Heart left ventricle (tissue), 13 donors: ENCODE measurements around the gene KIF13A.

Experiments used
- CTCF ChIP-seq, 12 donors: fragments of 200-600 bp; sonication (generic) in 4 of 12; IDR thresholded peaks; one replicate each; pipeline versions ENCODE4 v1.5.0 to v1.8.0; 2018 to 2022; ENCODE audit warnings: antibody characterized with exemption in 12 of 12, mild to moderate bottlenecking in 5 of 12
- POLR2A ChIP-seq, 2 donors: fragments of 450-650 bp; IDR thresholded peaks; one replicate each; pipeline ENCODE4 v1.6.1; 2017; ENCODE audit warnings: antibody characterized with exemption in 2 of 2, mild to moderate bottlenecking in 2 of 2, moderate library complexity in 2 of 2
- donor health status: ischemic (EF 13 %, LVEDD 7.1; RV severe dilation, severe dysfunction).
- donor health status: DM: no; HTN: yes; CAD: no.
- donor health status: DM: no; HTN: no; CAD: no.
- donor health status: ischemic (EF 25% LVEDD 6.9; RV normal size, moderate dysfunction).
- donor health status: ischemic (EF 25% LVEDD 5.7; RV mildly dilated, moderate dysfunction).
- donor health status: ischemic (EF 35%, LVEDD 5.7; RV mildly dilated, moderate dysfunction).
- donor health status: nonischemic (EF 11% LVEDD 7.7; RV severe dilation, severe dysfunction).
- donor health status: DM: yes; HTN: yes; CAD: no.
- donor health status: PGD.
- donor health status: ischemic (EF 29% LVEDD 5.4; RV normal size, mild dysfunction).
- donor health status: nonischemic (EF 23%, LVEDD 6.1; RV moderate dilation, normal function).

GRCh38 chr6:17957086-17957485 lies 30.3 kb downstream of the KIF13A start:
- TF ChIP-seq POLR2A (IDR thresholded peaks at IDR 0.05) (no peak), CTCF (IDR thresholded peaks at IDR 0.05) (no peak)
